Sigmoid colon (tissue), 7 donors: ENCODE measurements around the gene ACAP2. TPM values are rescaled to one million over a fixed set of nuclear protein-coding genes. Genes with fewer than 3 reads are reported as not detected.
"Not testable (repeated sequence)": the region's sequence is repeated elsewhere in the genome, so short reads cannot be mapped to it uniquely, and the experiment has no call there.

ENCODE experiments used
- DNase-seq: peaks from one replicate; pipeline ENCODE4 v3.0.0-alpha.2; 2019
- H3K27ac ChIP-seq, 4 donors: fragments of 200-600 bp; sonication (generic); one replicate each; pipeline ENCODE4 v1.5.1; 2016 to 2019; ENCODE audit warnings: mild to moderate bottlenecking in 1 of 4
- H3K27me3 ChIP-seq, 3 donors: fragments of 200-600 bp; sonication (generic); one replicate each; pipeline ENCODE4 v1.5.1; 2019; ENCODE audit warnings: mild to moderate bottlenecking in 1 of 3
- H3K36me3 ChIP-seq, 4 donors: fragments of 200-600 bp; sonication (generic); one replicate each; pipeline ENCODE4 v1.5.1; 2016 to 2019
- H3K4me1 ChIP-seq, 4 donors: fragments of 200-600 bp; sonication (generic); one replicate each; pipeline ENCODE4 v1.5.1; 2017 to 2019
- H3K4me3 ChIP-seq, 4 donors: fragments of 200-600 bp; sonication (generic); one replicate each; pipeline ENCODE4 v1.5.1; 2017 to 2019; ENCODE audit warnings: mild to moderate bottlenecking in 2 of 4, moderate library complexity in 1 of 4
- H3K9me3 ChIP-seq, 4 donors: fragments of 200-600 bp in 3 of 4; sonication (generic) in 3 of 4; one replicate each; pipeline versions ENCODE4 v1.5.1 to v1.6.1; 2013 to 2019
- EP300 ChIP-seq, 4 donors: sonication (generic); formaldehyde crosslinking; IDR thresholded peaks; one replicate each; pipeline ENCODE4 v1.6.1; 2017; ENCODE audit warnings: antibody characterized with exemption in 4 of 4
- POLR2A ChIP-seq, 2 donors: fragments of 450-650 bp; IDR thresholded peaks; one replicate each; pipeline ENCODE4 v1.6.1; 2016; ENCODE audit warnings: antibody characterized with exemption in 2 of 2, mild to moderate bottlenecking in 2 of 2, moderate library complexity in 2 of 2
- POLR2AphosphoS5 ChIP-seq, 4 donors: sonication (generic); formaldehyde crosslinking; IDR thresholded peaks; one replicate each; pipeline ENCODE4 v1.6.1; 2017; ENCODE audit warnings: antibody characterized with exemption in 4 of 4
- WGBS, 2 donors: extraction: QIAGEN DNeasy Blood & Tissue Kit; methylation state at CpG; one replicate each; pipeline ENCODE4 v1.1.7; 2013; 5-methylcytosine and 5-hydroxymethylcytosine counted together
- intact Hi-C: fragments of 100-400 bp; cut with DNase I; formaldehyde crosslinking; loops from one replicate; pipeline ENCODE4 v1.15.1; 2023
- polyA plus RNA-seq, 3 donors: library from polyadenylated mRNA; stranded (reverse); fragments of 200-250 nt; gene quantifications; one replicate each; pipeline ENCODE4 v1.2.3, GENCODE V29; 2013
- total RNA-seq, 4 donors: library from RNA; depleted of rRNA; stranded (reverse); fragments of >200 nt; gene quantifications; one replicate each; pipeline ENCODE4 v1.1.0, GENCODE V29; 2016
- TF ChIP-seq, protein P1 (sequence below), 4 experiments: fragments of 450-650 bp in 3 of 4; fragments of 200-600 bp in 1 of 4; IDR thresholded peaks; one replicate each; pipeline ENCODE4 v1.5.1; 2016 to 2019; ENCODE audit warnings: antibody characterized with exemption in 4 of 4, mild to moderate bottlenecking in 3 of 4, moderate library complexity in 2 of 4
- donor health status: healthy with polysubstance abuse.
- donor health status: Bipolar disorder and iron deficiency.
- donor health status: healthy.

ACAP2 gene, protein sequence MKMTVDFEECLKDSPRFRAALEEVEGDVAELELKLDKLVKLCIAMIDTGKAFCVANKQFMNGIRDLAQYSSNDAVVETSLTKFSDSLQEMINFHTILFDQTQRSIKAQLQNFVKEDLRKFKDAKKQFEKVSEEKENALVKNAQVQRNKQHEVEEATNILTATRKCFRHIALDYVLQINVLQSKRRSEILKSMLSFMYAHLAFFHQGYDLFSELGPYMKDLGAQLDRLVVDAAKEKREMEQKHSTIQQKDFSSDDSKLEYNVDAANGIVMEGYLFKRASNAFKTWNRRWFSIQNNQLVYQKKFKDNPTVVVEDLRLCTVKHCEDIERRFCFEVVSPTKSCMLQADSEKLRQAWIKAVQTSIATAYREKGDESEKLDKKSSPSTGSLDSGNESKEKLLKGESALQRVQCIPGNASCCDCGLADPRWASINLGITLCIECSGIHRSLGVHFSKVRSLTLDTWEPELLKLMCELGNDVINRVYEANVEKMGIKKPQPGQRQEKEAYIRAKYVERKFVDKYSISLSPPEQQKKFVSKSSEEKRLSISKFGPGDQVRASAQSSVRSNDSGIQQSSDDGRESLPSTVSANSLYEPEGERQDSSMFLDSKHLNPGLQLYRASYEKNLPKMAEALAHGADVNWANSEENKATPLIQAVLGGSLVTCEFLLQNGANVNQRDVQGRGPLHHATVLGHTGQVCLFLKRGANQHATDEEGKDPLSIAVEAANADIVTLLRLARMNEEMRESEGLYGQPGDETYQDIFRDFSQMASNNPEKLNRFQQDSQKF
- total RNA-seq: 10 to 100 TPM; 28.0 to 57.1 (median 44.4) TPM
- 10 to 100 TPM; 12.0 to 15.6 (median 14.3) TPM for polyA plus RNA-seq

DNA sequence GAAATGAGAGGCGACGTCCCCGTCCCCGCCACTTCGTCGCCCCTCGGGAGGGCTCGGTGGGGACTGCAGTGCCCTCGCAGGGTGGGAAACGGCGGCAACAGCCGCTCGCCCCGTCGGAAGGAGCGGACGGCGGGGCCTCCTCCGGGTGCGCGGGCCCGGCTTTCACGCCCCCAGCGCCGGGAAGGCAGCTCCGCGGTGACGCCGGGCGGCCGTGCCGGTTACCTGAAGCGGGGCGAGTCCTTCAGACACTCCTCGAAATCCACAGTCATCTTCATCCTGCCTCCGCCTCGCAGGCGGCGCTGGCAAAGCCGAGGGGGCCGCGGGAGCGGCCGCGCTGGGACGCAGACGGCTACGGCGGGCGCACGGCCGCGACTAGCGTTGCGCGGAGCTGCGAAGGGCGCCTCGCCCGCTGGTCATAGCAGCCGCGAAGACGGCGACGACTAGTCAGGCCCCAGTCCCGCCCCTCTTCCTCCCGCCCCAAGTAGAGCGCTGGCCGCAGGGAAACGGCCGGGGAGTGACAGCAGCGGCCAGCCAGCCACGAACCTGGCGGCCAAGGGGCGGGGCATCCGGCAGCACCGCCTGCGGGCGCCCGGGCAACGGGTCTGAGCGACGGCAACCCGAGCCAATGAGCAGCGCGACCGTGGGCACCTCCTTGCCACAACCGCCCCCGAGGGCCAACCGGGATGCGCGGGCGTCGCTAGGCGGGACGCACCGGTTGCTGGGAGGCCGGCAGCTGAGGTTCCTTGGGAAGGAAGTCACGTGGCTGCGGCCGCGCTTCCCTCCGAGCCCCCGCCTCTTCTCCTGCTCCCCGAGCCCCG lies at the start of gene ACAP2:
Gene ACAP2, minus strand, starts transcription at position 448 of the 818 bp plus-strand sequence. Its CDS starts 173 bp downstream, at position 275.
- peak; percentile 93 to 98 (median 96) for TF ChIP-seq POLR2AphosphoS5 (IDR thresholded peaks at IDR 0.05)
- TF ChIP-seq POLR2A (IDR thresholded peaks at IDR 0.05): peak; percentile 69 to 84
- TF ChIP-seq EP300 (IDR thresholded peaks at IDR 0.05): no peak
- TF ChIP-seq, protein P1, sequence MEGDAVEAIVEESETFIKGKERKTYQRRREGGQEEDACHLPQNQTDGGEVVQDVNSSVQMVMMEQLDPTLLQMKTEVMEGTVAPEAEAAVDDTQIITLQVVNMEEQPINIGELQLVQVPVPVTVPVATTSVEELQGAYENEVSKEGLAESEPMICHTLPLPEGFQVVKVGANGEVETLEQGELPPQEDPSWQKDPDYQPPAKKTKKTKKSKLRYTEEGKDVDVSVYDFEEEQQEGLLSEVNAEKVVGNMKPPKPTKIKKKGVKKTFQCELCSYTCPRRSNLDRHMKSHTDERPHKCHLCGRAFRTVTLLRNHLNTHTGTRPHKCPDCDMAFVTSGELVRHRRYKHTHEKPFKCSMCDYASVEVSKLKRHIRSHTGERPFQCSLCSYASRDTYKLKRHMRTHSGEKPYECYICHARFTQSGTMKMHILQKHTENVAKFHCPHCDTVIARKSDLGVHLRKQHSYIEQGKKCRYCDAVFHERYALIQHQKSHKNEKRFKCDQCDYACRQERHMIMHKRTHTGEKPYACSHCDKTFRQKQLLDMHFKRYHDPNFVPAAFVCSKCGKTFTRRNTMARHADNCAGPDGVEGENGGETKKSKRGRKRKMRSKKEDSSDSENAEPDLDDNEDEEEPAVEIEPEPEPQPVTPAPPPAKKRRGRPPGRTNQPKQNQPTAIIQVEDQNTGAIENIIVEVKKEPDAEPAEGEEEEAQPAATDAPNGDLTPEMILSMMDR (IDR thresholded peaks at IDR 0.05): no peak
- DNase-seq: peak; percentile 100
- Histone ChIP-seq H3K27ac (peak within 1 kb of the TSS; percentile 91 to 99 (median 96)), H3K4me1 (peaks cover 0 to 34% (median 19%) of the 10 kb centered on the region in 4 donors), H3K4me3 (peak within 1 kb of the TSS; percentile 83 to 100 (median 90)), H3K9me3 (no peaks in the 10 kb centered on the region), H3K36me3 (no peaks in the 10 kb centered on the region), H3K27me3 (no peaks in the 10 kb centered on the region)
- intact Hi-C loops: loop anchor here (5.0 kb wide), 4 partner anchors 80 to 760 kb away; partner anchors contain the start of genes PPP1R2 and XXYLT1
- 0 to 1% methylated on average over 106 of the region's 106 CpGs for WGBS, 2 donors

DNA sequence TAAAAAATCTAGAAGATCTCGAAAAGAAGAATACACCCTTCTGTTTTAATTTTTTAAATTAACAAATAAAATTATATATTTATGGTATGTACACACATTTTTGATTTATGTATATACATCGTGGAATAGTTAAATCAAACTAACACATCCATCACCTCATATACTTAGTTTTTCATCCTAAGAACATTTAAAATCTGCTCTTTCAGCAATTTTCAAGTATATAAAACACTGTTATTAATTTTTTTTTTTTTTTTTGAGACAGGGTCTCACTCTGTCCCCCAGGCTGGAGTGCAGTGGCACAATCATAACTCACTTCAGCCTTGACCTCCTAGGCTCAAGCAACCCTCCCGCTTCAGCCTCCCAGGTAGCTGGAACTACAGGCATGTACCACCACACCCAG lies 32.8 kb upstream of the ACAP2 start:
- intact Hi-C loops: no loop called here
- Histone ChIP-seq H3K9me3 (no peaks in the 10 kb centered on the region), H3K27ac (no peak overlapping the region), H3K4me3 (no peak overlapping the region), H3K4me1 (no peaks in the 10 kb centered on the region), H3K36me3 (no peaks in the 10 kb centered on the region), H3K27me3 (no peaks in the 10 kb centered on the region)
- no peak for DNase-seq
- TF ChIP-seq POLR2AphosphoS5 (IDR thresholded peaks at IDR 0.05) (no peak), EP300 (IDR thresholded peaks at IDR 0.05) (no peak), POLR2A (IDR thresholded peaks at IDR 0.05) (no peak)
- TF ChIP-seq, protein P1 (IDR thresholded peaks at IDR 0.05): no peak
- WGBS, 2 donors: 94 to 95% methylated on average over 3 of the region's 3 CpGs

DNA sequence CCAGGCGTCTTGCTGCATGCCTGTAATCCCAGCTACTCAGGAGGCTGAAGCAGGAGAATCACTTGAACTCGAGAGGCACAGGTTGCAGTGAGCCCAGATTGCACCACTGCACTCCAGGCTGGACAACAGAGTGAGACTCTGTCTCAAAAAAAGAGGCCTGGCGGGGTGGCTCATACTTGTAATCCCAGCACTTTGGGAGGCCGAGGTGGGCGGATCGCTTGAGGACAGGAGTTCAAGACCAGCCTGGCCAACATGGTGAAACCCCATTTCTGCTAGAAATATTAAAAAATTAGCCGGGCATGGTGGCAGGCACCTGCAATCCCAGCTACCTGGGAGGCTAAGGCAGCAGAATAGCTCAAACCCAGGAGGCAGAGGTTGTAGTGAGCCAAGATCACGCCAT lies 32.3 kb upstream of the ACAP2 start:
- H3K27ac ChIP-seq, H3K9me3 ChIP-seq, DNase-seq, intact Hi-C loops, H3K27me3 ChIP-seq, H3K36me3 ChIP-seq, H3K4me1 ChIP-seq, H3K4me3 ChIP-seq: not testable (repeated sequence)
- 89 to 93% methylated on average over 8 of the region's 8 CpGs for WGBS, 2 donors

DNA sequence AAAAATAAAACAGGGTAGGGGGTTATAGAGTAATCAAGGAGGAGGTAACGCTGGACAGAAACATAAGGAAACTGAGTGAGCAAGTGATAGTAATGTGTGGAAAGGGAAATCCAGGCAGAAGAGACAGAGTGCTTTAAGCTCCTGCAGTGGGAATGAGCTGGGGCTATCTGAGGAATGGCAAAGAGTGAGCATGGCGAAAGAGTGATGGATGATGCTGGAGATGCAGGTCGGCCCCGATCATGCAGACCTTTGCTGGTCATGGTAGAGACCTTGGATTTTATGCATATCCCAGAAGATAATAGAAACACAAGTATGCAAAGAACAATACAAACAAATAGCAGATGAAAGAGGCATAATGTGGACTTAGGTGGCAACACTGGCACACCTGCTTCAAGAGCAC lies 26.0 kb upstream of the ACAP2 start:
- TF ChIP-seq EP300 (IDR thresholded peaks at IDR 0.05) (no peak), POLR2AphosphoS5 (IDR thresholded peaks at IDR 0.05) (no peak), POLR2A (IDR thresholded peaks at IDR 0.05) (no peak)
- TF ChIP-seq, protein P1 (IDR thresholded peaks at IDR 0.05): no peak
- no peaks in the 10 kb centered on the region for H3K36me3 ChIP-seq
- no peaks in the 10 kb centered on the region for H3K9me3 ChIP-seq
- intact Hi-C loops: no loop called here
- H3K4me3 ChIP-seq: no peak overlapping the region
- H3K27me3 ChIP-seq: no peaks in the 10 kb centered on the region
- no peak for DNase-seq
- no peak overlapping the region for H3K27ac ChIP-seq
- H3K4me1 ChIP-seq: no peaks in the 10 kb centered on the region
- WGBS, 2 donors: 95 to 97% methylated on average over 4 of the region's 4 CpGs
